ENCODE results near the gene SLC25A53.

SLC25A53 gene, protein sequence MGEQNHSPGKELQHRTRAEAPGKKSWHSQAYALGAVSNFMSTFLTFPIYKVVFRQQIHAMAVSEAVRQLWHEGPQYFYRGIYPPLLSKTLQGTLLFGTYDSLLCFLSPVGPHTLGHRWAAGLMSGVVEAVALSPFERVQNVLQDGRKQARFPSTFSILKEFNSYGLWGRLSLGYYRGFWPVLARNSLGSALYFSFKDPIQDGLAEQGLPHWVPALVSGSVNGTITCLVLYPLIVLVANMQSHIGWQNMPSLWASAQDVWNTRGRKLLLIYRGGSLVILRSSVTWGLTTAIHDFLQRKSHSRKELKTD

DNA sequence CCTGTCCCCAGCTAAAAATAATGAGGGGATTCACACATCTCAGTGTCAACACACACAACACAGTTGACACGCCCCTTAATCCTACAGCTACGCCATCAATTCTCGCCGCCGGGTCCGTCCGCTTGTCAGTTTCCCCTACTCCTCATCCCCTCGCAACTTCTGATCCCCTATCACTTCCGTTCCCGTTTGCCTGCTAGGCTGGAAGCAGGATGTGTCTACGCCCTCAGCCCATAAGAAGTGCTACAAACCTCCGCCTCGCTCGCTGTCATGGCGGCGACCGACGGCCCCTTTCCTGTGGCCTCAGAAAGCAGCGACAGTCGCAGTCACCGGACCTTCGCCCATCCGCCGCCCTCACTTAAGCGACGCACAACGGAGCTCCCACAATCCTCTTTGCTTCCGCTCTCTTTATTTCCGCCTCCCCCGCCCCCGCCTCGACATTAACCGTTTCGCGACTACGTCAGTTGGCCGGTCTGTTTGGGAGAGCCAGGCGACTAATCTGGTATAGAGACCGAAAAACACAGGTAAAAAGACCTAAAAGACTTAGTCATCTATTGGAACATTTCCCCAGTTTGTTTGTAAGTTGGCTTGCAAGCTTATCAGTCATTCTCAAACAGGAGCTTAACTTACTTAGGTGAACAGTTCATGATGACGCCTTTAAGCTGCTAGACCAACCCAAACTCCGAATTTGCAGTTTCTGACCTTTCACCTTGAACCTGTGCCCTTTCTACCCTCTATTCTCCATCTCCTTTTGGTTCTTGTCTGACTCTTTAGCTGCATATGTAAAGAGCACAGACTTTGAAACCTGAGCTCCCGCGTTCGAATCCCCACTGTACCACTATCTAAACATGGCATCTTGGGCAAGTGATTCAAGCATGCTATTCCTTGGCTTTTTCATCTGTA is at the start of gene SLC25A53:
TSS of gene SLC25A53 (minus strand) at position 380 of the 900 bp plus-strand sequence. CDS start 51,752 bp downstream, outside the sequence.
- peak; percentile 82 for DNase-seq (ENCODE audit: low spot score)

DNA sequence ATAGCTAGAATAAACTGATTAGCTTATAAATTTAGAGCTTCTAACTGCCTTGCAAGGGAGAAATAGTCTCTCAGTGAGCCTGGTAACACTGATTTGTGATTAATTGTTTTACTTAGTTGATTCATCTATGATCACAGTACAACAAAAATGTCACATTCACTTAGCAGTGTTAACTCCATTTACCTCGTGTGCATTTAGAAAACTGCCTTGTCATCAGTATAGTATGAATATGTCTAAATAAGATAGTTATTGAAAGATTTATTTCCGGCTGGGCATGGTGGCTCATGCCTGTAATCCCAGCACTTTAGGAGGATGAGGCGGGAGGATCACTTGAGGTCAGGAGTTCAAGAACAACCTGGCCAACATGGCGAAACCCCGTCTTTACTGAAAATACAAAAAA is 48.7 kb upstream of the SLC25A53 start:
- DNase-seq (ENCODE audit: low spot score): no peak

DNA sequence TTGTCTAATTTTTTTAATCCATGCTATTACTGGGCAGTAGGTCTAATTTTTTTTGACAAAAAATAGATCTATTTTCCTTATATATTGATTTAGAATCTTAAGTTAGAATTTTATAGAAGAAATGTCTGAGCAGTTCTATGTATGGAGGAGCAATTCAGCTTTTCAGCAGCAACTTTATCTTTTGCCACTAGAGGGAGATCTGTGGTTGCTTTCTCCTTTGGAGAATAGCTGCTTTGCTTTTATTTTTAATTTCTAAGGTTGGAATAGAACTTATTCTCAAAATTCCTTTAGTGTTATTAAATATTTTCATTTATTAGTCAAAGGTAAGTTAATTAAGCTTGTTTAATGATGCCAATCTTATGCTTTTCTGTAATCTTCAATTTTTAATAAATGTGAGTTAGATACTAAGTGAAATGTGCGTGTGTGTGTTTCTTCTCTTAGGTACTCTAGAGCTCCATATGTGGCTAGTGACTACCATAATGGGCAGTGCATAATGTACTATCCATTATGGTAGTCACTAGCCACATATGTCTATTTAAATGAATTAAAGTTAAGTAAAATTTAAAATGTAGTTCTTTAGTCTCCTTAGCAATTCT is 38.8 kb upstream of the SLC25A53 start:
- peak; percentile 36 for DNase-seq (ENCODE audit: low spot score)

DNA sequence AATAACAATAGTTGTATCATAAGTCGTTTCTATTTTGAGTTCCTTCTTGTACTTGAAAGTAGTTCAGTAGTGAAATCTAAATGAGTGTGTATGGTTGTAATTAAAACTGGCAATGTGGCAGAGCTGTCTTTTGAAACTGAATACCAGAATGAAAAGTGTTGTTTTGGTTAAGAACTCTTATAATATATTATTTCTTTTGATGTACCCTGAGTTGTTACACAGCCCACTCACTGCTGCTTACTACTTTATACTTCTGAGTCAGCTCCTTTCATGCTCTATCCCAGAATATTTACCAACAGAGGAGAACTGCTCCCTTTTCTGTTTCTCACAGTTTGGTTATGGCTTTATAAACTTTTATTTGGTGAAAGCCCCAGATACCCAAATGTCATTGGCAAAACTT is 38.2 kb upstream of the SLC25A53 start:
- no peak for DNase-seq (ENCODE audit: low spot score)

DNA sequence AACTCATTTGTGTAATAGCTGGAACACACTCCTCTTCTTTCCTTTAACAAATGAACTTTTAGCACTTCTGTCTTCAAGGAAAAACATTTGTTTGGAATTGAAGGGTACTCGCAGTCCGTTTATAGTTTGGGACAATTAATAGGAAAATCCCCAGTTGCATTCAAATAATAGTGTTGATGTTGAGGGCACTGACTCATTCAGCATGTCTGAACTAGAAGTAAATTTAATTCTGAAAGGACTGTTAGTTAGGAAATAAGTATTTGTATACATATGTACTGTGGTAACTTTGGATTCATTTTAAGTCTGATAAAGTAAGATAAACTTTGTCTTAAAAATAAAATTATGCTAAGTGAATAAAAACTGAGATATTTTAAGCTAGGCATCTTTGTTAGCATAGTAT is 36.7 kb upstream of the SLC25A53 start:
- no peak for DNase-seq (ENCODE audit: low spot score)

DNA sequence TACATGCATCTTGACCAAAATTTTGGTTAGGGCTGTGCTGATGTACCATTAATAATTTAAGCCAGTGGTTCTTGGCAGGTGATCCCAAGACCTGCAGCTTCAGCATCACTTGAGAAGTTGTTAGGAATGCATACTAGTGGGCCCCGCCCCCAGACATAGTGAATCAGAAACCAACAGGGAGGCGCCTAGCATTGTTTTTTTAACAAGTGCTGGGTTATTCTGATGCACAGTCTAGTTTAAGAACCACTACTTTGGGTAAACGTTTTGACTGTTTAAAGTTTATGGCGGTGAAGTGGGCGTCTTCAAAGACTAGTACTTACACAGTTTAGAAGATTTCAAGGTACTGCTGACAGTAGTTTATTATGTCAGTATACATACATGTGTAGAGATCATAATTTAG is 33.0 kb upstream of the SLC25A53 start:
- DNase-seq (ENCODE audit: low spot score): no peak

DNA sequence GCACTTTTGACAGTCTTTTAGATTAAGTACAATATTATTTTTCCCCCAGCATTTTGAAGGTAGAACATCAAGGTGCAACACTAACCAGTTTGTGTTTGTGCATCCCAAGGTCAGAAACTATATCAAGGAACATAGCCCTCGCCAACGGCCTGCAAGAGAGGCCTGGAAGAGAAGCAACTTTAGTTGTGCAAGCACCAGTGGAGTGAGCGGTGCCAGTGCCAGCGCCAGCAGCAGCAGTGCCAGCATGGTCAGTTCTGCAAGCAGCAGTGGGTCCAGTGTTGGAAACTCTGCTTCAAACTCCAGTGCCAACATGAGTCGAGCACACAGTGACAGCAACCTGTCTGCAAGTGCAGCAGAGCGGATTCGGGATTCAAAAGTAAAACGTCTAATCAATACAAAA is 31.1 kb upstream of the SLC25A53 start:
- DNase-seq (ENCODE audit: low spot score): no peak

DNA sequence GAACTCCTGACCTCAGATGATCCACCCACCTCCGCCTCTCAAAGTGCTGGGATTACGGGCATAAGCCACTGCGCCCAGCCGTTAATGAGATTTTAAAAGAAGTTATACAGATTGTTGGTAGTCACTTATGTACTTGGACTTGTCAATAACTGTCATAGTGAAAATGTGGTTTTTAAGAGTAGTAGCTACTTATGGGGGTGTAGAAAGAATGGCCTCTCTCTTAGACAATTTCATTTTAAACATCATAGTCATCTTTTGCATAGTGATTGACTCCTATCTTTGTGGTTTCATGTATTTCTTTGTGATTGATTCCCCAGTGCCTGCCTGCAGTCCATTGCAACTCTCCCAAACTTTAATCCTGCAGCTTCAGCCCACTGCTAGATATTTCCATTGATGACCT is 26.9 kb upstream of the SLC25A53 start:
- no peak for DNase-seq (ENCODE audit: low spot score)

DNA sequence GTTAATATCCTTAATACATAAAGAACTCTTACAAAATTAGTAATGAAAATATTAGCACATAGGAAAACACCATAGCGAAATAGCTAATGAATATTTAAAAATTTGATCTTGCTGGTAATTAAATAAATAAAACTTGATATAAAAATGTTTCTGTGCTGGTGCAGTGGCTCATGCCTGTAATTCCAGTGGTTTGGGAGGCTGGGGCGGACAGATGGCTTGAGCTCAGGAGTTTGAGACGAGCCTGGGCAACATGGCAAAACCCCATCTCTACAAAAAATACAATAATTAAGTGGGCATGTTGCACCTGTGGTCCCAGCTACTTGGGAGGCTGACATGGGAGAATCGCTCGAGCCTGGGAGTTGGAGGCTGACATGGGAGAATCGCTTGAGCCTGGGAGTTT is 17.0 kb upstream of the SLC25A53 start:
- DNase-seq (ENCODE audit: low spot score): no peak

DNA sequence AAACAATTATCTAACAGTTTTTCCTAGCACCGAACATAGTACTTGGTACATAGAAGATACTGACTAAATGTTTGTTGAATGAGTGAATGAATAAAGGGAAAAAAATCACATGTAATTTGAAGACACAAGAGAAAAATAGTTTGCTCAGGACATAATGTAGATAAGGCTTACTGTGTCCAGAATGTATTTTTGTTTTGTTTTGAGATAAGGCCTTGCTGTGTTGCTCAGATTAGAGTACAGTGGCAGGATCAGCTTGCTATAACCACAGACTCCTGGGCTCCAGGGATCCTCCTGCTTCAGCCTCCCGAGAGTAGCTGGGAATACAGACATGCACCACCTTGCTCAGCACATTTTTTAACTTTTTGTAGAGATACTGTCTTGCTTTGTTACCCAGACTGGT is 16.0 kb upstream of the SLC25A53 start:
- no peak for DNase-seq (ENCODE audit: low spot score)

DNA sequence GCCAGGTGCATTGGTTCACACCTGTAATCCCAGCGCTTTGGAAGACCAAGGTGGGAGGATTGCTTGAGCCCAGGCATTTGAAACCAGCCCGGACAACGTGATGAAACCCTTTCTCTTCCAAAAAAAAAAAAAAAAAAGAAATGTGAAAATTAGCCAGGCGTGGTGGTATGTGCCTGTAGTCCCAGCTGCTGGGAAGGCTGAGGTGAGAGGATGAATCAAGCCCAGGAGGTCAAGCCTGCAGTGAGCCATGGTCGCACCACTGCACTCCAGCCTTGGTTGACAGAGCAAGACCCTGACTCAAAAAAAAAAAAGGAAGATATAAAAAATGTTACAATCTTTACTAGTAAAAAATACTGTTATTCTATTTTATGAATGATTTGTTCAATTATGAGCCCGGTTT is 15.3 kb upstream of the SLC25A53 start:
- no peak for DNase-seq (ENCODE audit: low spot score)

DNA sequence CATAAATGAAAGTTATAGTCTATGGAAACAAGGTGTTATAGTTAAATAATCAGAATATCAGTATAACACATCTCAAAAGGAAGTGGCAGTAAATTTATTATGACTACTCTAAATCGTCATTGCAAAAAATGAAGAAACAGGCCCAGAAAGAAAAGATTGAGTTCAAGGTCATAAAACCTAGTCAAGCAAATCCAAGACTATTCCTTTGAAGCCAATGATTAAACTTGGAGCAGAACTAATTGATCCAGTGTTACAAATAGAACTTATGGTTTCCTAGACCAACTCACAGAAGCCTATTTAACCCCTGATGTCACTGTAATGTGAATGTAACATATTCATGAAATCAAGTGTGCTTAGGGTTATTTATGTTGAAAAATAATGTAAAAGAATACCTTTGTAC is 11.3 kb upstream of the SLC25A53 start:
- no peak for DNase-seq (ENCODE audit: low spot score)

DNA sequence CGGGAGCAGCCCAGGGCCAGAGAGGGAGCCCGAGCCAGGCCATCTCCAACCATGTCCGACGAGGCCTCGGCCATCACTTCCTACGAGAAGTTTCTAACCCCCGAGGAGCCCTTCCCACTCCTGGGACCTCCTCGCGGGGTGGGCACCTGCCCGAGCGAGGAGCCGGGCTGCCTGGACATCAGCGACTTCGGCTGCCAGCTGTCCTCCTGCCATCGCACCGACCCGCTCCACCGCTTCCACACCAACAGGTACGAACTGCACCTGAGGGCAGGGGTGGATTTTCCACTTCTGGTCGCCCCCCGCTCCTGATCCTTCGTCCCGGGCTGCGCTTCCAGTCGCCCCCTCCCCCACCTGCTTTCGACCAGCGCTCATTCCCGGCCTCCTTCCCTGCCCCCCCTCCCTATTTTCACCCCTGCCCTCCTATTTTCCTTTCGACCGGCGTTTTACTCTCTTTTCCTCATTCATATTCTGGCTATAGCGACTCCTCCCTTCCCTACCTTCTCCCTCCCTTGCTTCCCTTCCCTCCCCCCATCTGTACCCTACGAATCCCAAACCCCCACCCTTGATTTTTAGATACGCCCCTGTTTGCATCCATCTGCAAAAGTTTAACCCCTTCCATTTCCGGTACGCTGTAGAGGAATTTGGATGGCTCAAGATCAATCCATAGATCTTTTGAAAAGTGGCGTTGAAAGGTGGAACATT is 10.1 kb upstream of the SLC25A53 start:
- DNase-seq (ENCODE audit: low spot score): no peak

DNA sequence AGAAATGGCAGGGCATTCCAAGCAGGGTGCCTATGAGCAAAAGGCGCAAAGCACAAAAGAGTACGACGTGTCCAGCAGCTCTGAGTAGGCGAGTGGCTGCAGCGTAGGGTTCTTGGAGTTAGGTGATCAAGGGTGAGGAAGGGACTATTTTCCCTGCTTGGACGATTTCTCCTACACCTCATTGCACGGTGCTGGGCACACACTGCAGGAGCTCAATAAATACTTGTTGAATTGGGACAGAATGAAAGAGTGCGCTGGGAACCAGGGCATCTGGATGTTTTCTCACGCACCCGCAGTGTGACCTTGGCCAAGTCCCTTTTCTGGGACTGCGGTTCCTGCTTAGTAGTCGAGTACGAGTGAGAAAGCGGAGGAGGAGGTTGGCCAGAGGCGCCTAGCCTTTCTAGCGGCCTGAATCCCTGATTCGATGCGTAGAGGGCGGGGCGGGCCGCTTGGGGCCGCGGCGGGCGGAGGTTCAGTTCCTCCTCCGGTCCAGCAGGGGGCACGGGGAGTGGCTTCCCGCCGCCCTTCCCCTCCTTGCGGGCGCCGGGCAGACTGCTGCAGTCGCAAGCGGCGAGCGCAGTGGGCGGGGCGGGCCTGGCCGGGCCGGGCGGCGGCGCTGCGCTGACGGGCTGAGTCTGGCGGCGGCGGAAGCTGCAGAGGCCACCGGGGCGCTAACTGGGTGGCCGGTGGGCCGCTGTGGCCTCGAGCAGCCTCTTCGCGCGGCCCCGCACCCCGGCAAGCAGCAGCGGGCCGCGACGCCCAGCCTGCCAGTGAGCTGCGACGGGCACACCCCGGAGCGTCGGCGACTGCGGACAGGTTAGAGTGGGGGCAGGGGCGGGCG is 9.3 kb upstream of the SLC25A53 start, which contains the start of gene FAM199X:
TSS of gene FAM199X (plus strand) at position 560 of the 841 bp plus-strand sequence. CDS start 333 bp downstream, outside the sequence.
- DNase-seq (ENCODE audit: low spot score): peak; percentile 84

DNA sequence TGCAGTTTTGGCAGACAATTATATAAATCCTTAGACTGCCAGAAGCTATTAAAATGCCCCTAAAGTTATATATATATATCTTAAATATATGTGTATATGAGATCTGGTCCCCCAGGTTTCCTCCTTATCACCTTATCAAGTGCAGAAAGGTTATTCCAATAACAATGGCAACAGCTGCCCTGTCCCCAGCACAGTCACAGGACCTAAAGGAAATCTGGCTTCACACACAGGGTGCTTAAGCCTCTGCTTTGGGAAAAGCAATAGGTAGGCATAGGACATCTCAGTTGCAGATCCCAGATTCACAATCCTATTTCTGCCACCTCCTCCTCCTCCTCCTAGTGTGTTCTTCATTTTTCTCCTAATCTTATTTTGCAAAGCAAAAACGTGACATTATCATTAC is 5.8 kb downstream of the SLC25A53 start:
- no peak for DNase-seq (ENCODE audit: low spot score)

DNA sequence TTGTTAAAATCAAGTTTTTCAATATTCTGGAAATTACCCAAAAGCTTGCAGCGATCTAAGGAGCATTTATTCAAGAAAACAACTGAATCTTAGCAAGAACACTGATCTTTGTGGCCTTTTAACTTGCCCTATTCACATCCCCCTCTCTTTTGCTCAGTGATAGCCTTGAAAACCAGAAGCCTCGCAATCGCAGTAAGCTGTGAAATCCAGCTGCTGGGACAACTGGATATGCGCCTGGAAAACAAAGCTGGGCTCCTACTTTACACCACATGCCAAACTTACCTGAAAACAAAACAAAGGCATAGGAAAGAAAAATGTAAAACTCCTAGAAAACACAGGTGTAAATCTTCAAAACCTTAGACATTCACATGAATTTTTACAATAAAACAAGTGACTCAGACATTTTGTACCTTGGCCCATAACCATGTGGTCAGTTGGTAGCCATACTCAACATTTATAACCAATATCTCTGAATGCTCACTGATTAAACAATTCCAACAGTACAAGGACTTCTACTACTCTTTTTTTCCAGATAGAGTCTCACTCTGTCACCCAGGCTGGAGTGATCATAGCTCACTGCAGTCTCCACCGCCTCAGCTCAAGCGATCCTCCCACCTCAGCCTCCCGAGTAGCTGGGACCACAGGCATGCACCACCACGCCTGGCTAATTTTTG is 15.6 kb downstream of the SLC25A53 start:
- no peak for DNase-seq (ENCODE audit: low spot score)

DNA sequence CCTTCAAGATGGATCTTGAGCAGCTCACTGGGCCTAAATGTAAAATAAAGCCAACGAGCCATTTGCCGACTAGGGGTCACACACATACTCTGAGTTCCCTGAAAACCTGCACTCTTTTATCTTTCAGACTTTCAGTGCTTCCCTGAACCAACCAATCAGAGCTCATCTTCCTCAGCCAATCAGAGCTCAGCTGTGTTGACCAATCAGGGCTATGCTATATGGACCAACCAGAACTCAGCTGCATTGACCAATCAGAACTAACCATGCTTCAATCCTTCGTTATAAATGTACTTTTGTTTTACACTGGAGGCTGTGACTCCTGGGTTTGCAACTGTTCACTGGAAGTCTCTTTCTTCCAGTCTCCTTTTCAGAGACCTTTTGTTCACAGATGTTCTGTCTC is 19.3 kb downstream of the SLC25A53 start:
- DNase-seq (ENCODE audit: low spot score): peak; percentile 8

DNA sequence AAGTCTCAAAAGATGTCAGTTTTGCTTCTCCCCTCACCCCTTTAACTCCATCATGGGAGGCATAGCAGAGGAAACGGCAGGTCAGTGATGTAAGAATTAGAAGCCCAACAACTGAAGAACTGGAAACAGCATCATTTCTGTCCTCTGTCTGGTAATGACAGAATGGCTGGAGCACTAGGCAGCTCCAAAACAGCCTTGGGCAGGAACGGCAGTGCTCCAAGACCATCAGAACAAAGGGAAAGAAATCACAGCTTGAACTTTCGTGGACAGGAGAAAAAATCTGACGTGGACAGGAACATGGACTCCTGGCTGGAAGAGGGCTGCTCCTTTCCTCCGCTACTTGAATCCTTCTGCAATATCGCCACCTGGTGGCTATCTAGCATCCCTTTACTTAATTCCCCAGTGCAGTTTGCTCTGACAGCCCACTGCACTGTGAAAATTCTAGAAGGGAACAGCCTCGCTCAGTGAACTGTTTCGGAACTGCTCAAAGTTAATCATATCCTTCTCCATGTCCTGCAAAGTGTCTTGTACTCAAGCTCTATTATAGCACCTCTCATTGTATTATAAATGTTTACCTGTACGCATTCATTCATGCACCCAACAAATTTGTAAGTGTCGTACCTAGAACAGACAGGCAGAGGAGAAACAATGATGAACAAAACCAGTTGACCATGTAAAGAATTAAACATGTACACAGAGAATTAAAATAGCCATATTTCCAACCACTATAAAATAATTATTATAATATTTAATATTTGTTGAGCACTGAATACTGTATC is 20.4 kb downstream of the SLC25A53 start:
- peak; percentile 91 for DNase-seq (ENCODE audit: low spot score)

DNA sequence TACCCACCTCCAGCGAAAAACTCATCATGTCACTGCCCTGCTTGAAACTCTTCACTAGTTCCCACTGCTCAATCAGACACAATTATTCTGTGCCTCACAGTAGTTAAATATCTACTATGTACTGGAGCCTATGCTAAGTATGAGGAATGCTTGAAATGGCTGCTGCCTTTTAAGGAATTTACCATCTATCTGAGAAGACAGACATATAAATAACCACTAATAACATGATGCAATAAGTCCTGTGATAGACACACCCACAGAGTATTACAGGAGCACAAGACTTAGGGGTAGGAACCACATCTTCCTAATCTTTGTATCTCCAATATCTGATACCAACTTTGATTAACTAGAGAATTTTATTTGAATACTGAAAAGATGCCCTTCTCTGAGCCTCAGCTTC is 21.1 kb downstream of the SLC25A53 start:
- no peak for DNase-seq (ENCODE audit: low spot score)

All from cerebellar cortex (tissue), 1 donor.